HG02885 (cell line): ENCODE results near the gene NDUFB8.

Experiments
- ATAC-seq: cut with Tn5 transposase; IDR thresholded peaks from one replicate; pipeline ENCODE4 v1.9.1; 2021; ENCODE audit warnings: mild to moderate bottlenecking; ENCODE audit not compliant: unreplicated experiment, poor library complexity

The NDUFB8 gene

GRCh38 chr10:100508691-100509150 is 20.9 kb downstream of the NDUFB8 start:
- no peak for ATAC-seq

- ATAC-seq: no peak
These were observed 21.4 kb downstream of the NDUFB8 start for GRCh38 chr10:100508266-100508665.

GRCh38 chr10:100507357-100507732 is 22.3 kb downstream of the NDUFB8 start:
- ATAC-seq: no peak

- ATAC-seq: no peak
These were observed 22.9 kb downstream of the NDUFB8 start for GRCh38 chr10:100506596-100507356.

- ATAC-seq: no peak
These were observed 24.5 kb downstream of the NDUFB8 start for GRCh38 chr10:100505164-100505563.

- ATAC-seq: no peak
These were observed 25.6 kb downstream of the NDUFB8 start for GRCh38 chr10:100504096-100504495.

- no peak for ATAC-seq
These were observed 26.7 kb downstream of the NDUFB8 start for GRCh38 chr10:100502926-100503494.

- no peak for ATAC-seq
These were observed 28.2 kb downstream of the NDUFB8 start for GRCh38 chr10:100501423-100501822.

- ATAC-seq: no peak
These were observed 31.6 kb downstream of the NDUFB8 start for GRCh38 chr10:100498059-100498458.

- ATAC-seq: no peak
These were observed 33.1 kb downstream of the NDUFB8 start for GRCh38 chr10:100496567-100496966.

- ATAC-seq: no peak
These were observed 39.1 kb downstream of the NDUFB8 start for GRCh38 chr10:100490531-100490930.

GRCh38 chr10:100489396-100489795 is 40.3 kb downstream of the NDUFB8 start:
- no peak for ATAC-seq

GRCh38 chr10:100487529-100487928 is 42.1 kb downstream of the NDUFB8 start:
- ATAC-seq: no peak

- ATAC-seq: no peak
These were observed 43.7 kb downstream of the NDUFB8 start for GRCh38 chr10:100485801-100486495.

- no peak for ATAC-seq
These were observed 44.3 kb downstream of the NDUFB8 start for GRCh38 chr10:100485366-100485765.

- ATAC-seq: no peak
These were observed 45.6 kb downstream of the NDUFB8 start for GRCh38 chr10:100483876-100484666.

- ATAC-seq: no peak
These were observed 46.9 kb downstream of the NDUFB8 start for GRCh38 chr10:100482834-100483185.

GRCh38 chr10:100482181-100482833 is 47.4 kb downstream of the NDUFB8 start:
- ATAC-seq: peak; percentile 68

- ATAC-seq: peak; percentile 96
These were observed 48.1 kb downstream of the NDUFB8 start for GRCh38 chr10:100481462-100482081.

- ATAC-seq: no peak
These were observed 49.7 kb downstream of the NDUFB8 start for GRCh38 chr10:100480002-100480401.
